K562 (cell line): ENCODE measurements around the gene SAMD15. TPM values are rescaled to one million over a fixed set of nuclear protein-coding genes. Genes with fewer than 3 reads are reported as not detected.

Experiments
- ATAC-seq: fragments of 200-7000 bp; cut with Tn5 transposase; 3 replicates; pipeline ENCODE4 v1.9.1; 2020; ENCODE audit warnings: moderate library complexity
- BruUV-seq: library from RNA; stranded (reverse); fragments of 400-500 nt; replicated peaks from 2 replicates; lab custom pipeline; 2021; lab: Mats Ljungman, UMichigan
- CTCF ChIA-PET: fragments of 300-600 bp; formaldehyde crosslinking; extraction: SDS; loops from one replicate; lab custom pipeline; 2021; ENCODE audit warnings: low intra/inter-chr PET ratio; lab: Yijun Ruan, JAX
- POLR2A ChIA-PET: fragments of 300-600, 350-650 bp; sonication (Branson Sonifier 250); formaldehyde crosslinking; extraction: SDS; loops from one replicate; lab custom pipeline; 2021; ENCODE audit warnings: antibody characterized with exemption, inconsistent platforms; lab: Yijun Ruan, JAX
- DNase-seq, 4 experiments: peaks; one replicate each; pipeline versions ENCODE4 v3.0.0 to v3.0.0-alpha.2; 2011 to 2018; ENCODE audit warnings: low spot score in 3 of 4, mixed read lengths in 3 of 4; ENCODE audit errors: extremely low read depth in 1 of 4
- FAIRE-seq: peaks from 2 replicates; lab custom pipeline; 2011; peaks lifted over from hg19 to GRCh38; lab: Jason Lieb, UNC
- H2AFZ ChIP-seq: 2 replicates; pipeline ENCODE4 v1.6.0; 2011; ENCODE audit warnings: low read depth, low read length, control low read depth, inconsistent platforms
- H3K27ac ChIP-seq: fragments of 200-600 bp; 3 replicates; pipeline ENCODE4 v1.8.0; 2011; ENCODE audit warnings: low read depth, mild to moderate bottlenecking, control low read depth, inconsistent platforms, low read length, moderate library complexity, mixed read lengths; ENCODE audit errors: extremely low read depth
- H3K27me3 ChIP-seq, 2 experiments: fragments of 300-600 bp in 1 of 2; 2 replicates in 1 of 2; 3 replicates in 1 of 2; pipeline versions ENCODE4 v1.6.0 to v1.8.0; 2011; ENCODE audit warnings: inconsistent platforms in 2 of 2, low read length in 2 of 2, mild to moderate bottlenecking in 1 of 2, mixed read lengths in 1 of 2, moderate library complexity in 1 of 2; ENCODE audit not compliant: control insufficient read depth in 2 of 2, insufficient read depth in 2 of 2
- H3K36me3 ChIP-seq: fragments of 300-600 bp; 3 replicates; pipeline ENCODE4 v1.8.0; 2011; ENCODE audit warnings: mild to moderate bottlenecking, low read length, inconsistent platforms; ENCODE audit not compliant: control insufficient read depth, insufficient read depth
- H3K4me1 ChIP-seq, 2 experiments: fragments of 200-600 bp in 1 of 2; replicated peaks in 1 of 2; 2 replicates in 1 of 2; 3 replicates in 1 of 2; pipeline versions ENCODE4 v1.5.1 to v1.8.0; 2011; ENCODE audit warnings: inconsistent platforms in 2 of 2, low read length in 2 of 2, mild to moderate bottlenecking in 1 of 2, mixed read lengths in 1 of 2, moderate library complexity in 1 of 2; ENCODE audit not compliant: control insufficient read depth in 2 of 2, insufficient read depth in 2 of 2
- H3K4me2 ChIP-seq: 2 replicates; pipeline ENCODE4 v1.6.1; 2011; ENCODE audit warnings: low read length, control low read depth, inconsistent platforms, mixed read lengths; ENCODE audit not compliant: insufficient read depth
- H3K4me3 ChIP-seq: fragments of 200-600 bp; sonication (generic), shearing (Covaris generic); 2 replicates; pipeline ENCODE4 v1.5.1; 2016; ENCODE audit warnings: control low read depth, inconsistent platforms
- H3K79me2 ChIP-seq: fragments of 200-600 bp; 3 replicates; pipeline ENCODE4 v1.8.0; 2011; ENCODE audit warnings: low read length, inconsistent platforms; ENCODE audit not compliant: control insufficient read depth, insufficient read depth
- H3K9ac ChIP-seq, 2 experiments: 2 replicates each; pipeline versions ENCODE4 v1.6.0 to v1.6.1; 2011; ENCODE audit warnings: low read depth in 2 of 2, low read length in 2 of 2, control low read depth in 1 of 2, inconsistent platforms in 1 of 2, mild to moderate bottlenecking in 1 of 2, mixed read lengths in 1 of 2; ENCODE audit not compliant: insufficient read depth in 1 of 2
- H3K9me1 ChIP-seq: one replicate; pipeline ENCODE4 v1.6.0; 2011; ENCODE audit warnings: inconsistent platforms, mild to moderate bottlenecking, low read length, moderate library complexity; ENCODE audit not compliant: control insufficient read depth, insufficient read depth
- H3K9me3 ChIP-seq: replicated peaks from 2 replicates; pipeline ENCODE4 v1.5.1; 2011; ENCODE audit warnings: low read depth, low read length, inconsistent platforms; ENCODE audit not compliant: control insufficient read depth, insufficient read depth
- H4K20me1 ChIP-seq: replicated peaks from 2 replicates; pipeline ENCODE4 v1.6.1; 2011; ENCODE audit warnings: low read length, inconsistent platforms, mixed read lengths; ENCODE audit not compliant: control insufficient read depth, insufficient read depth
- ARID4B ChIP-seq: sonication (generic); formaldehyde crosslinking; IDR thresholded peaks from 2 replicates; pipeline ENCODE4 v1.8.0; 2022; ENCODE audit warnings: mild to moderate bottlenecking, missing genetic modification reagents
- CC2D1A ChIP-seq: fragments of 450-650 bp; IDR thresholded peaks from 2 replicates; pipeline ENCODE4 v1.6.1; 2017; ENCODE audit warnings: mild to moderate bottlenecking
- EHMT2 ChIP-seq: fragments of 450-650 bp; IDR thresholded peaks from 2 replicates; pipeline ENCODE4 v1.6.1; 2018; ENCODE audit warnings: antibody characterized with exemption
- ID3 ChIP-seq, 2 experiments: fragments of 250-450 bp in 1 of 2; fragments of 450-650 bp in 1 of 2; sonication (Bioruptor Pico) in 1 of 2; IDR thresholded peaks; 2 replicates each; pipeline versions ENCODE4 v1.6.1 to v1.8.0; 2016 to 2021; ENCODE audit warnings: mild to moderate bottlenecking in 2 of 2, moderate library complexity in 2 of 2, missing compliant biosample characterization in 1 of 2, missing genetic modification characterization in 1 of 2
- PKNOX1 ChIP-seq: fragments of 450-650 bp; IDR thresholded peaks from 2 replicates; pipeline ENCODE4 v1.6.1; 2016
- RCOR1 ChIP-seq, 2 experiments: IDR thresholded peaks; 2 replicates each; pipeline ENCODE4 v1.6.1; 2012; ENCODE audit warnings: low read depth in 2 of 2, low read length in 2 of 2, borderline replicate concordance in 1 of 2, improper control_type of control experiment in 1 of 2
- RFX5 ChIP-seq: IDR thresholded peaks from 2 replicates; pipeline ENCODE4 v1.6.1; 2011; ENCODE audit warnings: low read depth, mild to moderate bottlenecking, improper control_type of control experiment, low read length
- SMARCA5 ChIP-seq: fragments of 450-650 bp; IDR thresholded peaks from 2 replicates; pipeline ENCODE4 v1.6.1; 2016
- ZNF431 ChIP-seq: sonication (generic); formaldehyde crosslinking; IDR thresholded peaks from 2 replicates; pipeline ENCODE4 v1.8.0; 2022; ENCODE audit warnings: mild to moderate bottlenecking, missing genetic modification reagents
- ZNF584 ChIP-seq: fragments of 200-800 bp; sonication (Bioruptor generic); IDR thresholded peaks from 2 replicates; pipeline ENCODE4 v1.6.1; 2016; ENCODE audit warnings: low read depth, mild to moderate bottlenecking, missing genetic modification characterization, missing compliant biosample characterization
- ZNF644 ChIP-seq: fragments of 200-800 bp; sonication (Bioruptor generic); IDR thresholded peaks from 2 replicates; pipeline ENCODE4 v1.6.1; 2016; ENCODE audit warnings: low read depth, missing genetic modification characterization, missing compliant biosample characterization
- ZNF76 ChIP-seq: fragments of 250-450 bp; sonication (Bioruptor Pico); IDR thresholded peaks from 2 replicates; pipeline ENCODE4 v1.4.0; 2020; ENCODE audit warnings: mild to moderate bottlenecking, moderate library complexity, borderline replicate concordance
- WGBS: fragments of 100-300 bp; shearing (Covaris generic); methylation state at CpG from one replicate; pipeline ENCODE4 v1.1.6; 2016; ENCODE audit warnings: low coverage, mixed read lengths; ENCODE audit not compliant: insufficient coverage; ENCODE audit errors: missing lambda C conversion rate; 5-methylcytosine and 5-hydroxymethylcytosine counted together
- in situ Hi-C: fragments of 300-500 bp; cut with MboI; formaldehyde crosslinking; loops from 4 replicates; pipeline ENCODE4 v1.15.0; 2018; ENCODE audit warnings: inconsistent platforms, mixed read lengths
- intact Hi-C: fragments of 100-400 bp; cut with micrococcal nuclease; formaldehyde crosslinking; loops from 2 replicates; pipeline ENCODE4 v1.14.2; 2022
- polyA plus RNA-seq, 8 experiments: library from polyadenylated mRNA; depleted of rRNA in 4 of 8; stranded (reverse) in 5 of 8; unstranded in 3 of 8; fragments of >200 nt; fragmentation: Nextera tagmentation in 2 of 8; fragmentation: Illumina TruSeq in 1 of 8; extraction: Ambion mirVana in 2 of 8; extraction: Trizol in 1 of 8; gene quantifications; 2 replicates each; pipeline versions ENCODE4 v1.2.1 to v1.2.3, GENCODE V29; 2011 to 2014; ENCODE audit warnings: inconsistent platforms in 1 of 8, missing spikeins in 1 of 8
- total RNA-seq, 7 experiments: library from RNA; depleted of rRNA in 6 of 7; stranded (reverse); fragments of >200 nt in 6 of 7; fragmentation: Illumina TruSeq in 2 of 7; extraction: Trizol in 2 of 7; gene quantifications; 2 replicates each; pipeline versions ENCODE4 v1.2.1 to v1.2.3, GENCODE V29; 2011 to 2021; ENCODE audit warnings: low replicate concordance in 1 of 7

Gene SAMD15
- total and polyA plus RNA-seq, 9 of the 15 experiments (the other 6 are each of a cell fraction or from before 2014, with no cell fraction given), result 0.18 to 0.54 (median 0.25) TPM

GRCh38 chr14:77338302-77338701 lies 38.9 kb upstream of the SAMD15 start:
- WGBS, result no CpG with 5 or more reads among the region's 2 CpGs
- FAIRE-seq (no peak), DNase-seq (no peak), ATAC-seq (no peak)
- Histone ChIP-seq H3K36me3 (peaks cover 28% of the 10 kb centered on the region; the same call in 2 of the 3 replicates), H3K9me1 (no peaks in the 10 kb centered on the region), H4K20me1 (no peaks in the 10 kb centered on the region), H3K4me1 (peaks cover 0 to 10% of the 10 kb centered on the region in 2 experiments; a peak in 2 of 5 replicates), H3K27me3 (no peaks in the 10 kb centered on the region), H3K9me3 (no peaks in the 10 kb centered on the region), H3K4me2 (no peak overlapping the region), H3K4me3 (no peak overlapping the region), H3K27ac (no peak overlapping the region), H2AFZ (no peak overlapping the region), H3K9ac (no peak overlapping the region), H3K79me2 (no peaks in the 10 kb centered on the region)
- in situ Hi-C loops, result no loop called here
- ChIA-PET CTCF (no interaction called here), POLR2A (no interaction called here)
- no TSS peak for BruUV-seq
- TF ChIP-seq ZNF584 (CRISPR knock-in tag) (no peak), ZNF76 (CRISPR knock-in tag) (no peak), ID3 (CRISPR knock-in tag; IDR thresholded peaks at IDR 0.05) (no peak), ID3 (tag; IDR thresholded peaks at IDR 0.05) (no peak), SMARCA5 (no peak), ARID4B (CRISPR knock-in tag) (no peak), EHMT2 (no peak), RFX5 (no peak), ZNF431 (no peak), PKNOX1 (no peak), RCOR1 (IDR thresholded peaks at IDR 0.05; ENCODE audit: borderline replicate concordance in 1 of 2, low read depth in 2 of 2, low read length in 2 of 2) (no peak), ZNF644 (tag) (no peak), CC2D1A (no peak)
- intact Hi-C loops, result no loop called here
